ENCODE results near the gene PLEKHG4B.

- TF ChIP-seq CTCF (IDR thresholded peaks at IDR 0.05) (no peak), POLR2A (IDR thresholded peaks at IDR 0.05) (no peak)
Measured at GRCh38 chr5:127886-128285, 35.9 kb downstream of the PLEKHG4B start.

Measured in thyroid gland (tissue), 4 donors.